ENCODE measurements around the gene MEI1. TPM values are rescaled to one million over a fixed set of nuclear protein-coding genes. Genes with fewer than 3 reads are reported as not detected.

MEI1 gene, protein sequence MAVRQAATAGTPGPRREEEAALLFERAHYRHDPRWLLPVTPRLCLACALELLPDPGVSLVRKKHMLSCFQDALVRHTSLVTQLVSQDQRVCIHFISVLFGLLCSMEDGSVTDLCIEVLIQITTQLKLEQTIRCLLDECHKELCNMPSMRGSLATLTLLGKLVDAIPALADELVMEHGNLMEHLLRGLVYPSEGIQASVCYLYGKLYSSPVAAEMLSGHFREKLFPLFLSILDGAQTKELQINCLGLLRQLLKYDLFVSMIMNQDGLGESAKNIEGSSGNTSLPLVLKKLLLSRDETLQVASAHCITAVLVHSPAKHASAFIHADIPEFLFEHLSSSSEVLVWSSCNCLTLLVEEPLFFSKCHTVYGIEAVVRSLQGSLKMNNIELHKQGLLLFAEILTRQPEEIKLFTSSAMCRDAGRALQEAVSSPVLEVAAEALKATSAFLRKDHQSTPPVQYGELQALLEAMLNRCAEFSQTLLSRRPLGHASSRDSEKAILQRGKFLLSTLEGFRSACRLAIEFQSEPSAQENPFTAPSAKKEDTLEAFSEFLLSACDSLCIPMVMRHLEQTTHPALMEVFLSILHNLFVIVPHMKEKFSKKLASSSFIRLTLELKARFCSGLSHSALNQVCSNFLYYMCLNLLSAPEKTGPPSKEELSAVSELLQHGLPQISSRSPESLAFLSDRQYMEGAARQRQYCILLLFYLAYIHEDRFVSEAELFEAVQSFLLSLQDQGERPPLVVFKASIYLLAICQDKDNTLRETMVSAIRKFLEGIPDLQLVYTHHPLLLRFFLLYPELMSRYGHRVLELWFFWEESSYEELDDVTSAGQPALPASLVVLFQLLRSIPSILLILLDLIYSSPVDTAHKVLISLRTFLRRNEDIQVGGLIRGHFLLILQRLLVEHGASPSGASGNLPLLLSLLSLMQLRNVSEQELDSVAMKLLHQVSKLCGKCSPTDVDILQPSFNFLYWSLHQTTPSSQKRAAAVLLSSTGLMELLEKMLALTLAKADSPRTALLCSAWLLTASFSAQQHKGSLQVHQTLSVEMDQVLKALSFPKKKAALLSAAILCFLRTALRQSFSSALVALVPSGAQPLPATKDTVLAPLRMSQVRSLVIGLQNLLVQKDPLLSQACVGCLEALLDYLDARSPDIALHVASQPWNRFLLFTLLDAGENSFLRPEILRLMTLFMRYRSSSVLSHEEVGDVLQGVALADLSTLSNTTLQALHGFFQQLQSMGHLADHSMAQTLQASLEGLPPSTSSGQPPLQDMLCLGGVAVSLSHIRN
- 0.56 and 0.81 TPM in 2 replicates for total RNA-seq

GRCh38 chr22:41699264-41700107 is at the start of gene MEI1:
TSS of gene MEI1 (plus strand) at chr22:41699503. CDS start at chr22:41699539, 36 bp downstream.

DNA sequence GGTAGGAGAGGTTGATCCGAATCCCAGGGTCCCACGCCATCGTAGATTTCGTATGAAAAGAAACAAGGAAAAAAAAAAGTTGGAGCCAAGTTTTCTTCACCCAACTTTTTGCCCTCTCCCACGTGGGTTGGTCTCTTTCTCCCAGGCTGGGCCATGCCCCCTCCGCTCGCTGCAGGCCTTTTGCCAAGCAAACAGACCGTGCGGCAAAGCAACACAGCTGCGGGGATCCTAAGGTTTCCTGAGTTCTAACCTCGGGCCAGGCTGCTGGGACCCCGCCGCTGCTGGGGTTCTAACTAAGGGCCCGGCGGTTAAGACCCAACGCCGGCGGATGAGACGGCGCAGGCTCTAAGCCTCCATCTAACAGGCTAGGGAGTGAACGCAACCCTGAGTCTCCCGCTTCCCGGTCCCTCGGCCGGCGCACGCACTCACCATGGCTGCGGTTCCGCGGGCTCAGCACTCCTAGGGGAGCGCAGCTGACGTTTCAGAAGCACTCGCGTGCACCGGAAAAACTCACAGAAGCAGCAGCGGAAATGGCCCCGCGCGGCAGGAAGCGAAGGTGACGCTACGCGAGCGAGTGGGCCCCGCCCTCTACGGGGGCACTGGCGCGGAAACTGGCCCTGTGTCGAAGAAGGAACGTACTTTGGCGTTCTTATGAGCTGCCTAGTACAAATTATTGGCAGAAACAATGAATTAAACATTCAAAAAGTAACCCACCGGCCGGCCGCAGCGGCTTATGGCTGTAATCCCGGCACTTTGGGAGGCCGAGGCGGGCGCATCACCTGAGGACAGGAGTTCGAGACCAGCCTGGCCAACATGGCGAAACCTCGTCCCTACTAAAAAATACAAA is 10.7 kb upstream of the MEI1 start, which contains the start of gene SNU13:
TSS of gene SNU13 (minus strand) at position 503 of the 847 bp plus-strand sequence. CDS start at position 432, 71 bp downstream.

GRCh38 chr22:41800348-41801146 is 101.2 kb downstream of the MEI1 start, which contains the start of gene CCDC134:
TSS of gene CCDC134 (plus strand) at chr22:41800679. CDS start at chr22:41808891, 8,212 bp downstream.

DNA sequence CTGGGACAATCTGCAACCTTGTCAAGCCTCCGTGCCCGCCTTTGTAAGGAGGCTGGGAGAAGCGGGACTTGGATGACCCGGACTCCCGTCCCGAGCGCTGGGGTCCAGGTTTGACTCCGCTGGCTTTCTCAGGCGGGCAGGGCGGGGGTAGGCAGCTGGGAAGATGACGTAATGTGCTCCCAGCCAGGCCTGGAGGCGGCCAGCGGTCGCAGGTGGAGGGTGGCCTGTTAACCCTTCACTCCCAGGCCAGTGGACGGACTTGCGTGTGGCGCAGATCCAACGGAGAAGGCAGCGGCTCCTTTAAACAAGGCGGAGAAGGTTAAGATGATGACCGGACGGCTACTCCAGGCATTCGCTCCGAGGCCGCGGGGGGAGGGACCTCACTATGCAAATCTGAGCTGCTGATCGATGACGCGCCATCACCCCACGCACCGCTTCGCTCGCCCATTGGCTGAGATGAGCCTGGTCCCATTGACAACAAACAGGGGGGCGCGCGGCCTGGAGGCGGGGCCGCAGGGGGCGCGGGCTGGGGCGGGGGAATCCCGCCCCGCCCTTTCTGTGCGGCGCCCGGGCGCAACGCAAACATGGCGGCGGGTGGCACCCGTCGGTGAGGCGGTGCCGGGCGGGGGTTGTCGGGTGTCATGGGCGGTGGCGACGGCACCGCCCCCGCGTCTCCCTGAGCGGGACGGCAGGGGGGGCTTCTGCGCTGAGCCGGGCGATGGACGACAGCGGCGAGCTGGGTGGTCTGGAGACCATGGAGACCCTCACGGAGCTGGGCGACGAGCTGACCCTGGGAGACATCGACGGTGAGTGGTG is 133.5 kb downstream of the MEI1 start, which contains the start of gene SREBF2:
TSS of gene SREBF2 (plus strand) at position 553 of the 816 bp plus-strand sequence. CDS start at position 719, 166 bp downstream.

Other genes with a start within 250 kb of the MEI1 start
- 74.2 and 84.1 TPM in 2 replicates for gene PHF5A, start 230.8 kb upstream of the MEI1 start, total RNA-seq
- 73.3 and 73.9 TPM in 2 replicates for gene ACO2, start 230.4 kb upstream of the MEI1 start, total RNA-seq
- gene POLR3H, start 155.0 kb upstream of the MEI1 start, total RNA-seq = 20.0 and 20.7 TPM in 2 replicates
- gene CSDC2, start 138.5 kb upstream of the MEI1 start, total RNA-seq = not detected in 2 replicates
- 2.5 and 6.0 TPM in 2 replicates for gene PMM1, start 109.7 kb upstream of the MEI1 start, total RNA-seq
- gene DESI1, start 78.5 kb upstream of the MEI1 start, total RNA-seq = 16.6 and 21.2 TPM in 2 replicates
- gene XRCC6, start 78.2 kb upstream of the MEI1 start, total RNA-seq = 329 and 387 TPM in 2 replicates
- gene SNU13, start 10.6 kb upstream of the MEI1 start, total RNA-seq = 86.8 and 90.6 TPM in 2 replicates
- gene CCDC134, start 101.2 kb downstream of the MEI1 start, total RNA-seq = 5.0 and 6.1 TPM in 2 replicates
- 23.4 and 40.6 TPM in 2 replicates for gene SREBF2, start 133.6 kb downstream of the MEI1 start, total RNA-seq
- not detected in 2 replicates for gene SHISA8, start 215.6 kb downstream of the MEI1 start, total RNA-seq
- gene TNFRSF13C, start 227.3 kb downstream of the MEI1 start, total RNA-seq = under 0.01 TPM in 1 of 2 replicates, not detected in the other
- gene CENPM, start 247.6 kb downstream of the MEI1 start, total RNA-seq = 9.2 and 22.0 TPM in 2 replicates